Upper lobe of right lung (tissue), 1 donor: Measurements from ENCODE around the gene BICDL1. TPM values are rescaled to one million over a fixed set of nuclear protein-coding genes. Genes with fewer than 3 reads are reported as not detected.

Experiments
- ATAC-seq: fragments of 200-7000 bp; cut with Tn5 transposase; one replicate; pipeline ENCODE4 v1.9.1; 2020; ENCODE audit warnings: mild to moderate bottlenecking, moderate library complexity
- DNase-seq: peaks from one replicate; pipeline ENCODE4 v3.0.0-alpha.2; 2020
- H3K27ac ChIP-seq: fragments of 200-600 bp; one replicate; pipeline ENCODE4 v1.8.0; 2022
- H3K27me3 ChIP-seq: fragments of 200-600 bp; one replicate; pipeline ENCODE4 v1.8.0; 2022; ENCODE audit warnings: mild to moderate bottlenecking
- H3K36me3 ChIP-seq: fragments of 200-600 bp; one replicate; pipeline ENCODE4 v1.8.0; 2022
- H3K4me1 ChIP-seq: fragments of 200-600 bp; one replicate; pipeline ENCODE4 v1.8.0; 2022
- H3K4me3 ChIP-seq: fragments of 200-600 bp; one replicate; pipeline ENCODE4 v1.8.0; 2022; ENCODE audit warnings: mild to moderate bottlenecking
- H3K9me3 ChIP-seq: fragments of 200-600 bp; one replicate; pipeline ENCODE4 v1.8.0; 2022
- CTCF ChIP-seq: fragments of 200-600 bp; IDR thresholded peaks from one replicate; pipeline ENCODE4 v1.8.0; 2022; ENCODE audit warnings: antibody characterized with exemption
- intact Hi-C: fragments of 100-400 bp; cut with DNase I; formaldehyde crosslinking; loops from one replicate; pipeline ENCODE4 v1.11.0; 2022
- long read RNA-seq: library from polyadenylated mRNA; unstranded; transcript quantifications from one replicate; pipeline ENCODE4 v2.0.0, GENCODE V29; 2021
- total RNA-seq: library from RNA; stranded (reverse); fragmentation: NEBNext Ultra II Directional; extraction: Animal tissue kit (Norgen Biotek cat#: 25700); gene quantifications from one replicate; pipeline ENCODE4 v1.2.1, GENCODE V29; 2021
- donor health status: DM: no; HTN: yes; CAD: no; lungs with severe emphysema.

The BICDL1 gene
- 20.6 TPM for total RNA-seq
- long read RNA-seq, partial matches to known transcripts: 6 of 25 reads
- long read RNA-seq, other reads (novel, unspliced or antisense): 15 of 25 reads

- intact Hi-C loops: no loop called here
- H3K36me3 ChIP-seq: no peaks in the 10 kb centered on the region
- peaks cover 10% of the 10 kb centered on the region for H3K4me1 ChIP-seq
- peak within 1 kb of the TSS; percentile 50 for H3K4me3 ChIP-seq
- no peak within 1 kb of the TSS for H3K27ac ChIP-seq
- H3K27me3 ChIP-seq: peaks cover 8% of the 10 kb centered on the region
- DNase-seq (peak; percentile 96), ATAC-seq (peak; percentile 97)
- H3K9me3 ChIP-seq: no peaks in the 10 kb centered on the region
- TF ChIP-seq CTCF: no peak
Observed at GRCh38 chr12:119988472-119989360, at the start of gene BICDL1. Gene BICDL1 (plus strand): TSS chr12:119989236. CDS start chr12:119989869, 633 bp downstream.

- Histone ChIP-seq H3K4me1 (no peaks in the 10 kb centered on the region), H3K9me3 (no peaks in the 10 kb centered on the region), H3K27me3 (peaks cover 5% of the 10 kb centered on the region), H3K27ac (no peak overlapping the region), H3K36me3 (no peaks in the 10 kb centered on the region), H3K4me3 (no peak overlapping the region)
- no peak for TF ChIP-seq CTCF
- intact Hi-C loops: no loop called here
- no peak for ATAC-seq
- no peak for DNase-seq
Observed at GRCh38 chr12:119940897-119941296, 48.1 kb upstream of the BICDL1 start.

GRCh38 chr12:119942386-119942785 is 46.6 kb upstream of the BICDL1 start:
- Histone ChIP-seq H3K4me1 (no peaks in the 10 kb centered on the region), H3K9me3 (no peaks in the 10 kb centered on the region), H3K27ac (no peak overlapping the region), H3K4me3 (no peak overlapping the region), H3K27me3 (peaks cover 5% of the 10 kb centered on the region), H3K36me3 (no peaks in the 10 kb centered on the region)
- ATAC-seq (peak; percentile 36), DNase-seq (no peak)
- TF ChIP-seq CTCF: no peak
- intact Hi-C loops: no loop called here

- H3K36me3 ChIP-seq: no peaks in the 10 kb centered on the region
- H3K4me3 ChIP-seq: no peak overlapping the region
- H3K27me3 ChIP-seq: no peaks in the 10 kb centered on the region
- H3K27ac ChIP-seq: no peak overlapping the region
- H3K9me3 ChIP-seq: no peaks in the 10 kb centered on the region
- H3K4me1 ChIP-seq: no peaks in the 10 kb centered on the region
- intact Hi-C loops: no loop called here
- no peak for DNase-seq
- no peak for ATAC-seq
- TF ChIP-seq CTCF: no peak
Observed at GRCh38 chr12:119946213-119946612, 42.8 kb upstream of the BICDL1 start.

- intact Hi-C loops: no loop called here
- TF ChIP-seq CTCF: no peak
- Histone ChIP-seq H3K27ac (no peak overlapping the region), H3K4me3 (no peak overlapping the region), H3K4me1 (no peaks in the 10 kb centered on the region), H3K27me3 (no peaks in the 10 kb centered on the region), H3K36me3 (no peaks in the 10 kb centered on the region), H3K9me3 (no peaks in the 10 kb centered on the region)
- DNase-seq: no peak
- ATAC-seq: no peak
Observed at GRCh38 chr12:119949145-119949544, 39.9 kb upstream of the BICDL1 start.
